ENCODE results near the gene OR10G4.
"Not testable (repeated sequence)": the region's sequence is repeated elsewhere in the genome, so short reads cannot be mapped to it uniquely, and the experiment has no call there.

The OR10G4 gene

DNA sequence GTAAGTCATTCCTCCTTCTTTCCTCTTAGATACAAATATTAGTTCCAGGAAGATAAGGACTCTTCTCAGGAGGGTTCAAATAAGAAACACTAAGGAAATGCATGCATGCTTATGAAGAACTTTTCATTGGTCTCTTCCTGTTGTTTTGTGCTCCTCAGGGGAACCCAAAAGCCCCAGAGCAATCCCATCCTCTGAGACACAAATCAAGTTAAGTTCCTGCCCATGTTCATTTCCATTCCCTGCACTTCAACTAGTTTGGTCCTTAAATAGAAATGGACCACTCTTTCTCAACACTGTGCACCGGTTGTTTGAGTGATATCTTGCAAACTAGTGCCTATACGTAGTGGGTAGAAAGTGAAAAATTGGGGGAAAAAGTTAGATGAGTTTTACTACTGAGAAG is at the start of gene OR10G4:
Gene OR10G4 (plus strand): TSS at position 301 of the 400 bp plus-strand sequence. CDS start 2,578 bp downstream, outside the sequence.
- DNase-seq, result no peak

DNA sequence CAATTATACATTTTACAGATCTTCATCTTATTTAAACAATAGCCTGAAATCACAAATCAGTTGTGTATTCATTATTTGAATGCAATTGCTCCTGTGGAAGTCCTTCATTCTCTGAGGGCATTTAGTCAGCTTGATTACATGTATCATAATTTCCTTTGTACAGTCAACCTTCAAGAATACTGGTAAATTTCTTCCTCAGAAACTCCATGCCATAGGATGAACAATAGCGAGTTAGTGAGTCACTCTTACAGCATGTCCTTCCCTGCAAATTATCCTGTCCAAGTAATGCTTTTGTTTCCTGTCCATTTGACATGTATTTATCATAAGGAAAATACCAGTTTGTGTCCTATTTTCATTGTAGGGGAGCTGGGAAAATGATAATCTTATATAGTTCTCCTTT is 39.0 kb upstream of the OR10G4 start:
- DNase-seq, result no peak

DNA sequence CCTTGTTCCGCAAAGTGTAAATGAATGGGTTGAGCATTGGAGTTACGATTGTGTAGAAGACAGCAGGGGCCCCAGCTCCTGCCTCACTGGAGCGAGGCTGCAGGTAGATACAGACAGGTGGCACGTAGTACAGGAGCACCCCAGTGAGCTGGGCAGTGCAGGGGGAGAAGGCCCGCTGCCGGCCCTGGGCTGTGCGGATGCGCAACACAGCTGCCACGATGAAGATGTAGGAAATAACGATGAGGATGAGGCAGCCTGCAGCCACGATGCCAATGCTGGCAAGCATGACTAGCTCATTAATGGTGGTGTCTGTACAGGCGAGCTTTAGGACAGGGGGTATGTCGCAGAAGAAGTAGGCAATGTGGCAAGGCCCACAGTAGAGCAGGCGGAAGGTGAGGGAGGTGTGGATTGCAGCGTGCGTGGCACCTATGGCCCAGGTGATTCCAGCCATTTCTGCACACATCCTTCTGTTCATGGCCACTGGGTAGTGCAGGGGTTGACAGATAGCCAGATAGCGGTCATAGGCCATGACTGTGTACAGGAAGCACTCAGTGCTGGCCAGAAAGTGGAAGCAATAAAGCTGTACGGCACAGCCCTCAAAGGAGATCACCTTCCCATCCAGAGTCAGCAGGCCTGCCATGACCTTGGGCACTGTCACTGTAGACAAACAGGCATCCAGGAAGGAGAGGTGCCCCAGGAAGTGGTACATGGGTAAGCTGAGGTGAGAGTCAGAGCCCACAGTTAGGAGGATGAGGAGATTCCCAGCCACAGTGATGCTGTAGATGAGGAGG is 35.8 kb upstream of the OR10G4 start:
- DNase-seq, result no peak

DNA sequence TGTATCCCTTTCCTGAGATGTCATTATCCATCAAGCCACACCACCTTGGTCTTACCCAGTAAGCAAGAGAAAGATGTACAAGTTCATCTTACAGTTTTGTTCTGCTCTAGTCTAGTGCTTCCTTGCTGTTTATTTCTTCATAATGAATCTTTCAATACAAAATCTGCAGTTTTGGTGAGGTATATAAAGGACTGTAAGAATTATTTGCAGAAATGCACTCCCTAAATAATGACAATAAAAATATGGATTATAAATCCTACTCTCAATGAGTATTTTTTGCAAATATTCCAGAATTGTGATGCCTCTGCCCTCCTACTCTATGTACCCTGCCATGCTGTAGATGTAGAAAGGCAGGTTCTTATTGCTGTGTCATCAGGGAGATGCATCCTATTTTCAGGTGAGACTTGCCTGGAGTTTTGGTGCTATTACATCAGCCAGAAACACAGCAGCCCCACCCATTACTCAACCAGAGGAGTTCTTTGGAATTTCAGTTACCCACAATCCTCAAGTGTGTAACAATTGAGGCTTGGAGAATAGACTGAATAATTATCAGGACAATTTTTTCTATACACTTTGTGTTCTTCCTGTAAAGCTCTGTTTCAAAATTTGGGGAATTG is 35.0 kb upstream of the OR10G4 start, which contains the start of gene OR10S1:
Gene OR10S1 (minus strand): TSS at position 51 of the 617 bp plus-strand sequence. CDS start 117 bp downstream, outside the sequence.
- no peak for DNase-seq

GRCh38 chr11:123979311-123979710 is 33.5 kb upstream of the OR10G4 start:
- no peak for DNase-seq

DNA sequence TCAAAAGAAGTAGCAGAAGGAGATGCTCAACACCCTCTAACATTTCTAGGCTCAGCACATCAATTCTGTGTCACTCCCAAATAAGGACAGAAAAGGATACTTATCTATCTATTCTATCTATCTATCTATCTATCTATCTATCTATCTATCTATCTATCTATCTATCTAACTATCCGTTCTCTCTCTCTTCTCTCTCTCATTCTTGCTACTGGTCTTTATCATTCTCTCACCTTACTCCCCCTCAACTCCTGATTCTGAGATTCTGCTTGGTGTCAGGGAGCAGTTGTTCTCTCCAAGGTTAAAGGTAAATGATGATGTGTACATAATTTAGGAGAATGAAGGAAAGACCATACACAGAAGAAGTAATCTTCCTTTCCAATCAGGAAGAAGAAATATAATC is 17.7 kb upstream of the OR10G4 start, which contains the start of gene OR10G6:
Gene OR10G6 (minus strand): TSS at position 43 of the 400 bp plus-strand sequence. CDS start 0 bp downstream, at position 43.
- no peak for DNase-seq

DNA sequence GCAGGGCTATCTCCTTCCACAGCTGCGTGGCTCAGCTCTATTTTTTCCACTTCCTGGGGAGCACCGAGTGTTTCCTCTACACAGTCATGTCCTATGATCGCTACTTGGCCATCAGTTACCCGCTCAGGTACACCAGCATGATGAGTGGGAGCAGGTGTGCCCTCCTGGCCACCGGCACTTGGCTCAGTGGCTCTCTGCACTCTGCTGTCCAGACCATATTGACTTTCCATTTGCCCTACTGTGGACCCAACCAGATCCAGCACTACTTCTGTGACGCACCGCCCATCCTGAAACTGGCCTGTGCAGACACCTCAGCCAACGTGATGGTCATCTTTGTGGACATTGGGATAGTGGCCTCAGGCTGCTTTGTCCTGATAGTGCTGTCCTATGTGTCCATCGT is 3.0 kb downstream of the OR10G4 start:
- DNase-seq, result not testable (repeated sequence)

- no peak for DNase-seq
Measured at GRCh38 chr11:124026498-124026897, 13.7 kb downstream of the OR10G4 start, which contains the start of gene OR10G8. Gene OR10G8 (plus strand): TSS chr11:124026798. CDS start chr11:124029623, 2,825 bp downstream.

GRCh38 chr11:124036666-124037065 is 23.9 kb downstream of the OR10G4 start:
- no peak for DNase-seq

- no peak for DNase-seq
Measured at GRCh38 chr11:124039557-124039956, 26.8 kb downstream of the OR10G4 start.

DNA sequence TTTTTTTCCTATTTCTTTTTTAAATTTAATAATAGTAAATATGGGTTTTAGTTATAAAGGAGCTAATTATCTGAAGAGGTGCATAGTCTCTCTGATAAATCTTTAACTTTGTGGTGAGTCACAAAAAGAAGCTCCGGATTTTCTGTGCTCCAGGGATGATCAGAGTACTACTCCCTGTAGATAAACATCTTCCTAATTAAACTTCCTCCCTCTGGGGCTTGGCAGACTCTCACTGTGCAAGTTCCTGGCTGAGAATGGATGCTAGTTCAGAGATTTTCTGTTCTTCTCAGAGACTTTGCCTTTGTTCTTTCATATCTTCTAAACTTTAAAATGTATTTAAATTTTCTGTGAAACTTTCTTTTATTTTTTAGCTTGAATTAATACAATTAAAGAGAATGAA is 28.5 kb downstream of the OR10G4 start, which contains the start of gene OR10G7:
Gene OR10G7 (minus strand): TSS at position 72 of the 400 bp plus-strand sequence. CDS start 2,324 bp downstream, outside the sequence.
- no peak for DNase-seq

- no peak for DNase-seq
Measured at GRCh38 chr11:124043420-124043819, 30.6 kb downstream of the OR10G4 start.

DNA sequence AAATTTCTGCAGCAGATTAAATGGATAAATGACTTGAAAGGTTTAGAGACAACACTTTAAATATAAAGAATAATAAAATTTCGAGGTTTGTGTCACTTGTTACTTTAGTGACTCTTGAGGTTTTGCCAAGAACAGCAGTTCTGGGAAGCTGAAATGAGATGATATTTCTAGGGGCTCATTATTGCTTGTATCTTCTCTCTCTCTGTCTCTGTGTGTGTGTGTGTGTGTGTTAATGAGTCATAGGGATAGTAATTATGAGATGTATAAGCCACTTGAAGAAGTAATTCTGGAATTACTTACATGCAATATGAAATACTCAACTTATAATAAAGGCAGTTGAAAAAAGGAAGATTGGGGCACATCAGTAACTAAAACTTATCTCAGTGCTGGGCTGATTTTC is 38.0 kb downstream of the OR10G4 start:
- no peak for DNase-seq

DNA sequence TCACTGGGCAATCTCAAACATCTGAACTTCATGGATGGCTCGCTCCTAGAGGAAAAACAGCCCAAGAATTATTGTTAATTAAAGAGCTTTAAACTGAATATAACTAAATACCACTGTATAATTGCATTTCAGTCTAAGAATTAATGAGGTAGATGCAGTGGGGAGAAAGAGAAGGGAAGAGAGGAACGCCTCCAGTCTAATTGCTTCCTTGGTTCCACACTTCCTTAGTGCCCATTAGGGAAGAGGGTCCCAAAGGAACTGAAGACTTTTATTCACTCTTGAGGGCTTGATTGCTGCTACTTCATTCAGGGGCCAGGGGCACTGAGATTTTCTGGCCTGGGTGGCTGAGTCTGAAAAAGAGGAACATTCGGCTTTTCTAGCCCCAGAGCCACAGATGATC is 40.2 kb downstream of the OR10G4 start:
- no peak for DNase-seq

Measured in activated CD4-positive, alpha-beta T cell treated with anti-CD3 and anti-CD28 coated beads for 48 hours (primary cell).